GM12875 (cell line): ENCODE measurements around the gene RBM20.
A peak's percentile ranks its signal among the peaks of the same experiment; 100 is the strongest.

Experiments used
- H3K4me3 ChIP-seq: one replicate; pipeline ENCODE4 v1.5.1; 2011; ENCODE audit warnings: low read depth, low read length, control low read depth
- CTCF ChIP-seq: IDR thresholded peaks from 2 replicates; pipeline ENCODE4 v1.5.1; 2011; ENCODE audit warnings: low read depth, mild to moderate bottlenecking, control low read depth, inconsistent platforms, low read length, moderate library complexity, borderline replicate concordance; ENCODE audit not compliant: insufficient read depth

The RBM20 gene

GRCh38 chr10:110871298-110872084, 227.4 kb downstream of the RBM20 start, which contains the start of gene PDCD4:
PDCD4 (plus strand) TSS chr10:110871928; CDS start chr10:110876028, 4,100 bp downstream.
- no peak for TF ChIP-seq CTCF
- H3K4me3 ChIP-seq = peak within 1 kb of the TSS; percentile 85

GRCh38 chr10:110872145-110872983, 228.2 kb downstream of the RBM20 start:
- peak overlapping the region; percentile 85 for H3K4me3 ChIP-seq
- no peak for TF ChIP-seq CTCF

- TF ChIP-seq CTCF = no peak
- peak overlapping the region; percentile 85 for H3K4me3 ChIP-seq
Observed at GRCh38 chr10:110872984-110873923, 229.1 kb downstream of the RBM20 start.

GRCh38 chr10:110873951-110874350, 229.8 kb downstream of the RBM20 start:
- TF ChIP-seq CTCF = no peak
- peak overlapping the region; percentile 85 for H3K4me3 ChIP-seq

- TF ChIP-seq CTCF = no peak
- H3K4me3 ChIP-seq = no peak overlapping the region
Observed at GRCh38 chr10:110876000-110876399, 231.9 kb downstream of the RBM20 start.

GRCh38 chr10:110876788-110877187, 232.7 kb downstream of the RBM20 start:
- H3K4me3 ChIP-seq = no peak overlapping the region
- TF ChIP-seq CTCF = no peak
